BJ (cell line): Measurements from ENCODE around the gene CMSS1. TPM values are rescaled to one million over a fixed set of nuclear protein-coding genes. Genes with fewer than 3 reads are reported as not detected.

ENCODE experiments used
- CTCF ChIA-PET: fragments of 350-600 bp; formaldehyde crosslinking; extraction: SDS; loops from one replicate; lab custom pipeline; 2021; ENCODE audit warnings: antibody characterized with exemption, inconsistent platforms; lab: Yijun Ruan, JAX
- POLR2A ChIA-PET: fragments of 300-600 bp; sonication (Branson Sonifier 250); formaldehyde crosslinking; extraction: SDS; loops from one replicate; lab custom pipeline; 2021; ENCODE audit warnings: antibody characterized with exemption; lab: Charles Lee
- DNase-seq: peaks from one replicate; pipeline ENCODE4 v3.0.0-alpha.2; 2011; ENCODE audit warnings: low read depth
- H3K27me3 ChIP-seq: 2 replicates; pipeline ENCODE4 v1.6.0; 2011; ENCODE audit warnings: low read length; ENCODE audit not compliant: control insufficient read depth, insufficient read depth
- H3K36me3 ChIP-seq: 2 replicates; pipeline ENCODE4 v1.5.1; 2011; ENCODE audit warnings: low read length; ENCODE audit not compliant: control insufficient read depth, insufficient read depth
- H3K4me3 ChIP-seq: 2 replicates; pipeline ENCODE4 v1.5.1; 2011; ENCODE audit warnings: low read depth, mild to moderate bottlenecking, control low read depth, low read length
- polyA plus RNA-seq: library from polyadenylated mRNA; depleted of rRNA; stranded (reverse); fragments of >200 nt; gene quantifications from 2 replicates; pipeline ENCODE4 v1.2.3, GENCODE V29; 2011
- TF ChIP-seq, protein P1 (sequence below): IDR thresholded peaks from 2 replicates; pipeline ENCODE4 v1.5.1; 2011; ENCODE audit warnings: low read depth, mild to moderate bottlenecking, control low read depth, inconsistent platforms, low read length, moderate library complexity; ENCODE audit not compliant: insufficient read depth

Gene CMSS1
- polyA plus RNA-seq, 1 experiment, result 6.7 TPM

- POLR2A ChIA-PET, result no interaction called here
- CTCF ChIA-PET, result no interaction called here
These were observed 391.5 kb downstream of the CMSS1 start for GRCh38 chr3:100209169-100209568.

DNA sequence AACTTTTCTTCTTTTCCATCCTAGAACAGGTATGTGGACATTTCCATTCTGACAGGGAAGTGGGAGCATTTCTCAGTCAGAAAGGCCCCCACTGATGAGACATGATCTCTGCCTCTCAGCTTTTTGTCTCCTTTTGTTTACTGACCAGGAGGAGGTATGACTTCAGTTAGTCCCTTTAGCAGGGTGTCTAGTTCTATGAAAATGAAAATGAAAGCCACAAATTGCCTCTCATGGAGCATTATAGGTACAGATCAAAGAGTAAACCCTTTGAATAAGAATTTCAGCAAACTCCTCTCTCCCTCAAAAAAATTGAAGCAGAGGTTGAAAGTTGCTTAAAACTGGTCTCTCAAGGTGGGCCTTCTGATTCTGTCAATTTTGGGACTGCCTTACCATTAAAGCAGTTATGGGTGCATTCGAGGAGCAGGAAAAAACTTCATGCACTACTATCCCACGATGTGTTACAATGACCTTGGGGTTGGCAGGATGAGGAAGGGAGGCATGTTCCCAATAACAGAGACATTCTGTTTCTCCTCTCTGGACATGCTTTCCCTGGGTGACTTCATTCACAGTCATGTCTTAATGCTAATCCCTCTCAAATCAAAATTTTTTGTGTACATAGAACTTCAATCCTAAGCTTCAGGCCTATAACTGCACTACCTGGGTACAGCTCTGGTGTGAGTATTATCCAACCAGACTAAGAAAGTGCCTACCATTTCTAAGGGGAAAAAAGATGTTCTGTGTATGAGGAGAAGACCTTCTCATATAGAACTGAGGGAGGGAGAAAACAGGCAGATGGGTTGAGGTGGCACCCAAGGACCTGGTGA lies 392.5 kb downstream of the CMSS1 start:
- H3K4me3 ChIP-seq, result no peak overlapping the region
- ChIA-PET POLR2A (no interaction called here), CTCF (no interaction called here)
- DNase-seq, result no peak
- TF ChIP-seq, protein P1, sequence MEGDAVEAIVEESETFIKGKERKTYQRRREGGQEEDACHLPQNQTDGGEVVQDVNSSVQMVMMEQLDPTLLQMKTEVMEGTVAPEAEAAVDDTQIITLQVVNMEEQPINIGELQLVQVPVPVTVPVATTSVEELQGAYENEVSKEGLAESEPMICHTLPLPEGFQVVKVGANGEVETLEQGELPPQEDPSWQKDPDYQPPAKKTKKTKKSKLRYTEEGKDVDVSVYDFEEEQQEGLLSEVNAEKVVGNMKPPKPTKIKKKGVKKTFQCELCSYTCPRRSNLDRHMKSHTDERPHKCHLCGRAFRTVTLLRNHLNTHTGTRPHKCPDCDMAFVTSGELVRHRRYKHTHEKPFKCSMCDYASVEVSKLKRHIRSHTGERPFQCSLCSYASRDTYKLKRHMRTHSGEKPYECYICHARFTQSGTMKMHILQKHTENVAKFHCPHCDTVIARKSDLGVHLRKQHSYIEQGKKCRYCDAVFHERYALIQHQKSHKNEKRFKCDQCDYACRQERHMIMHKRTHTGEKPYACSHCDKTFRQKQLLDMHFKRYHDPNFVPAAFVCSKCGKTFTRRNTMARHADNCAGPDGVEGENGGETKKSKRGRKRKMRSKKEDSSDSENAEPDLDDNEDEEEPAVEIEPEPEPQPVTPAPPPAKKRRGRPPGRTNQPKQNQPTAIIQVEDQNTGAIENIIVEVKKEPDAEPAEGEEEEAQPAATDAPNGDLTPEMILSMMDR, result no peak
- no peaks in the 10 kb centered on the region for H3K27me3 ChIP-seq
- H3K36me3 ChIP-seq, result no peaks in the 10 kb centered on the region

More at GRCh38 chr3:100209169-100209568, 391.5 kb downstream of the CMSS1 start:
- no peaks in the 10 kb centered on the region for H3K27me3 ChIP-seq
- no peaks in the 10 kb centered on the region for H3K36me3 ChIP-seq
- DNase-seq, result no peak
- TF ChIP-seq, protein P1, result no peak
- H3K4me3 ChIP-seq, result no peak overlapping the region

DNA sequence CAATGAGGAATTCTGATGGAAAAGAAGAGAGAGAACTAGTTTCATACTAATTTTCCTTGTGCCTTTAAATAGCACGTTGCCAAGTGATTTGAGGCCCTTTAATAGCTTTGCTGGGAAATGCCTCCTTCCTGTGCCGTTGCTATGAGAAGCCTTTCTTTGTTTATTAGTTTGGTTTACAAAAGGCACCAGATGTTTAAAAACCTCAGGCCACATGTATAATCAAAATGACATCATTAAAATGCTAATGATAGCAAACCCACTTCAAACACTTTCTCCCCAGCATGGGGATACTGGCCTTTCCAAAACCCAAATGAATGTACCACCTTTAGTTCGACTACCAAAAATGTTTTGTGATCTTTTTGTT lies 393.1 kb downstream of the CMSS1 start:
- CTCF ChIA-PET, result no interaction called here
- TF ChIP-seq, protein P1, result no peak
- POLR2A ChIA-PET, result no interaction called here

GRCh38 chr3:100213891-100214573 lies 396.4 kb downstream of the CMSS1 start:
- no peak for DNase-seq
- H3K27me3 ChIP-seq, result peaks cover 2% of the 10 kb centered on the region; the same call in 1 of the 2 replicates
- H3K4me3 ChIP-seq, result no peak overlapping the region
- ChIA-PET CTCF (interaction anchor here (1.1 kb wide), 1 partner anchor 15 kb away, joined by 4 read pairs; no protein-coding TSS in a partner anchor), POLR2A (no interaction called here)
- H3K36me3 ChIP-seq, result no peaks in the 10 kb centered on the region
- TF ChIP-seq, protein P1, result no peak

More for the DNA sequence above, 393.1 kb downstream of the CMSS1 start:
- Histone ChIP-seq H3K27me3 (peaks cover under 1% of the 10 kb centered on the region; the same call in 1 of the 2 replicates), H3K36me3 (no peaks in the 10 kb centered on the region), H3K4me3 (no peak overlapping the region)
- DNase-seq, result peak; percentile 90

DNA sequence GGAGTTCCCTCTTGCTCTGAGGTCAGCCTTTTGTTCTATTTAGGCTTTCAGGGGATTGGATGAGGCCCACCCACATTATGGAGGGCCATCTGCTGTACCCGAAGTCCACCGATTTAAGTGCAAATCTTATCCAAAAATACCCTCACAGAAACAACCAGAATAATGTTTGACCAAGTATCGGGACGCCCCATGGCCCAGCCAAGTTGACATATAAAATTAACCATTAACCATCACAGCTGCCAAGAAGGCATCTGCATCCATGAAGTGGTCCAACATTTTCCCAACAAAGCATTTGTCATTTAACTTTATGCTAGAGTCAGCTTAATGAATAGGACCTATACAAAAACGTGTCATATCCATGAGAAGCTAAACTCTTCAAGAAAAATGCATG lies 396.9 kb downstream of the CMSS1 start:
- H3K36me3 ChIP-seq, result no peaks in the 10 kb centered on the region
- TF ChIP-seq, protein P1, result no peak
- POLR2A ChIA-PET, result no interaction called here
- H3K4me3 ChIP-seq, result no peak overlapping the region
- DNase-seq, result no peak
- CTCF ChIA-PET, result interaction anchor here (0.7 to 1.1 kb wide), 2 partner anchors 15 to 1119 kb away, joined by 4 to 5 read pairs; no protein-coding TSS in a partner anchor
- peaks cover 2% of the 10 kb centered on the region; the same call in 1 of the 2 replicates for H3K27me3 ChIP-seq
